OCI-LY3 (cell line): ENCODE data around the gene SGK2.

Experiments
- H2AFZ ChIP-seq: fragments of 200-600, 300-600 bp; shearing (Covaris generic); 2 replicates; pipeline ENCODE4 v1.6.0; 2014; ENCODE audit warnings: antibody characterized with exemption, low read depth, low read length
- H3K27ac ChIP-seq: fragments of 200-600, 300-600 bp; sonication (generic); 2 replicates; pipeline ENCODE4 v1.5.1; 2014; ENCODE audit warnings: mild to moderate bottlenecking, low read length, moderate library complexity, mixed read lengths
- H3K27me3 ChIP-seq: fragments of 200-600, 300-600 bp; sonication (generic); 2 replicates; pipeline ENCODE4 v1.6.1; 2014; ENCODE audit warnings: low read depth, low read length, mixed read lengths
- H3K36me3 ChIP-seq: fragments of 200-600, 300-600 bp; sonication (generic); replicated peaks from 2 replicates; pipeline ENCODE3; 2014; ENCODE audit warnings: low read depth, low read length, mixed read lengths
- H3K4me1 ChIP-seq: fragments of 300-600, 200-600 bp; sonication (generic); 2 replicates; pipeline ENCODE4 v1.6.1; 2014; ENCODE audit warnings: low read length, mixed read lengths
- H3K4me2 ChIP-seq: fragments of 200-600, 300-600 bp; sonication (generic); 2 replicates; pipeline ENCODE4 v1.6.1; 2014; ENCODE audit warnings: low read length, mixed read lengths
- H3K4me3 ChIP-seq: fragments of 300-600, 200-600 bp; sonication (generic); 2 replicates; pipeline ENCODE4 v1.5.1; 2014; ENCODE audit warnings: antibody characterized with exemption, mild to moderate bottlenecking, low read length, moderate library complexity
- H3K79me2 ChIP-seq: fragments of 300-600, 200-600 bp; shearing (Covaris generic); 2 replicates; pipeline ENCODE4 v1.6.1; 2014; ENCODE audit warnings: mild to moderate bottlenecking, low read length, mixed read lengths
- H3K9ac ChIP-seq: fragments of 300-600, 200-600 bp; shearing (Covaris generic); 2 replicates; pipeline ENCODE4 v1.6.0; 2014; ENCODE audit warnings: mild to moderate bottlenecking, low read length, moderate library complexity
- H3K9me3 ChIP-seq: fragments of 200-600, 300-600 bp; shearing (Covaris generic); 2 replicates; pipeline ENCODE4 v1.6.1; 2014; ENCODE audit warnings: low read length, mixed read lengths; ENCODE audit not compliant: insufficient read depth
- H4K20me1 ChIP-seq: fragments of 200-600, 300-600 bp; sonication (generic); 2 replicates; pipeline ENCODE4 v1.6.1; 2016; ENCODE audit warnings: low read length, mixed read lengths; ENCODE audit not compliant: insufficient read depth
- CTCF ChIP-seq: fragments of 200-600, 300-600 bp; sonication (generic); IDR thresholded peaks from 2 replicates; pipeline ENCODE4 v1.5.1; 2014; ENCODE audit warnings: antibody characterized with exemption, low read length, low read depth
- EZH2phosphoT487 ChIP-seq: fragments of 200-600 bp; shearing (Covaris generic); IDR thresholded peaks from 2 replicates; pipeline ENCODE4 v1.6.1; 2018; ENCODE audit warnings: antibody characterized with exemption, mixed run types, low read depth

The SGK2 gene

GRCh38 chr20:43536817-43537440 lies 21.9 kb upstream of the SGK2 start:
- Histone ChIP-seq H4K20me1 (no peaks in the 10 kb centered on the region), H3K9me3 (no peaks in the 10 kb centered on the region), H3K4me3 (no peak overlapping the region), H3K4me2 (no peak overlapping the region), H3K79me2 (no peaks in the 10 kb centered on the region), H3K9ac (no peak overlapping the region), H3K36me3 (no peaks in the 10 kb centered on the region), H2AFZ (no peak overlapping the region), H3K27me3 (no peaks in the 10 kb centered on the region), H3K27ac (no peak overlapping the region), H3K4me1 (peaks cover 4% of the 10 kb centered on the region; the same call in 1 of the 2 replicates)
- TF ChIP-seq EZH2phosphoT487 (no peak), CTCF (no peak)

- Histone ChIP-seq H4K20me1 (no peaks in the 10 kb centered on the region), H3K36me3 (no peaks in the 10 kb centered on the region), H3K4me1 (peaks cover 4% of the 10 kb centered on the region; the same call in 1 of the 2 replicates), H3K79me2 (no peaks in the 10 kb centered on the region), H3K9ac (no peak overlapping the region), H2AFZ (no peak overlapping the region), H3K4me3 (no peak overlapping the region), H3K4me2 (no peak overlapping the region), H3K27me3 (no peaks in the 10 kb centered on the region), H3K27ac (no peak overlapping the region), H3K9me3 (no peaks in the 10 kb centered on the region)
- TF ChIP-seq CTCF: peak; percentile 100
- TF ChIP-seq EZH2phosphoT487: no peak
Measured at GRCh38 chr20:43537921-43538877, 20.6 kb upstream of the SGK2 start.

DNA sequence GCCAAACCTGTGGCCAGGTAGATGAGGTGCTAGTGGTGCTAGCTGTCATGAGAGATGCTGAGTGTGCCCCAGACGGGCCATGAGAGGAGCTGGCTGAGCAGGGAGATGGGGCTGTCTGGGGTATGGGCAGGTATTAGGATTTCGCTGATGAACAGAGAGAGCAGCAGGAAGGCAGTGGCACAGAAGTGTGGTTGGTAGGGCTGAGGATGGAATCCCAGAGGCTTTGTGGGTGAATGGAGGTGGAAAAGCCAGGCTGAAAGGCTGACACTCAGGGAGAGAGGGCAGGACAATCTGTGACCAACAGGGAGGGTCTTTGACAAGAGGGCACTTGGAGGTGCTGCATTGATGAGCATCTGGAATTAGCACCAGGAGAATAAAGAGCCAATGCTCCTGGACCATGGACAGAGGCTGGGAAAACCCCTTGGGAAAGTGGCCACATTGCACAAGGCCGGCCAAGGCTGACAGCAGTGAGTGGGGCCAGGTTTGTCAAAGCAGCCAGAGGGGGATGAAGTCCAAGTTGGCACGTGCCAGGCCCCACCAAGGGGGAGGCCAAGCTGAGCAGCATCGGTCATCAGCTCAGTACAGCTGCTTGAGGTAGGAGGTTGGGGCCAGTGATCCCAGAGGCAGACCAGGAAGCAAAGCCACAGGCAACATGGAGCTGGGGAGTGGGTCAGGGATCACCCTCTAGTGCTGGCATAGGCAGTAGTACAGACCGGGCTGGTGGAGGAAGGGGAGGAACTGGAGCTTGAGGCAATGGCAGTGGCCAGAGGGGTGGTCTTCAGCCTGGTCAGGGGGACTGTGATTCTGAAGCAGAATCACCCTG lies 19.7 kb upstream of the SGK2 start:
- no peak overlapping the region for H3K4me3 ChIP-seq
- H3K36me3 ChIP-seq: no peaks in the 10 kb centered on the region
- no peak overlapping the region for H3K27ac ChIP-seq
- no peak for TF ChIP-seq CTCF
- TF ChIP-seq EZH2phosphoT487: no peak
- no peak overlapping the region for H3K4me2 ChIP-seq
- H3K9me3 ChIP-seq: no peaks in the 10 kb centered on the region
- H3K79me2 ChIP-seq: no peaks in the 10 kb centered on the region
- H3K4me1 ChIP-seq: peaks cover 4% of the 10 kb centered on the region; the same call in 1 of the 2 replicates
- no peaks in the 10 kb centered on the region for H4K20me1 ChIP-seq
- H2AFZ ChIP-seq: no peak overlapping the region
- no peaks in the 10 kb centered on the region for H3K27me3 ChIP-seq
- no peak overlapping the region for H3K9ac ChIP-seq
